SK-N-DZ (cell line): ENCODE data around the gene SULT2B1.
A peak's percentile ranks its signal among the peaks of the same experiment; 100 is the strongest.
"Not testable (repeated sequence)": the region's sequence is repeated elsewhere in the genome, so short reads cannot be mapped to it uniquely, and the experiment has no call there.

Experiments
- DNase-seq: peaks from one replicate; pipeline ENCODE4 v3.0.0-alpha.2; 2015; ENCODE audit warnings: low spot score

SULT2B1 gene

DNA sequence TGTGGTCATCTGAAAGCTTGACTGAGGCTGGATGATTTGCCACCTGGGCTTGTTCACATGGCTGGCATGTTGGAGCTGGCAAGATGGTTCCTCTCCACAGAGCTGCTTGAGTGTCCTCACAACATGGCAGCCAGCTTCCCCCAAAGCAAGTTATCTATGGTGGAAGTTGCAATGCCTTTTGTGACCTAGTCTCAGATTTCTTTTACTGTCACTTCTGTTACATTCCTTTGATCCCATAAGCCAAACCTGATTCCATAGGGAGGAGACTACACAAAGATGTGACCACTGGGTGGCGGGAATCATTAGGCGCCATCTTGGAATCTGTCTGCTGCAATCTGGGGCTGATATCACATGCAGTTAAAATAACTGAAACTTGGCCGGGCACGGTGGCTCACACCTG, 22.8 kb upstream of the SULT2B1 start:
- DNase-seq: no peak

DNA sequence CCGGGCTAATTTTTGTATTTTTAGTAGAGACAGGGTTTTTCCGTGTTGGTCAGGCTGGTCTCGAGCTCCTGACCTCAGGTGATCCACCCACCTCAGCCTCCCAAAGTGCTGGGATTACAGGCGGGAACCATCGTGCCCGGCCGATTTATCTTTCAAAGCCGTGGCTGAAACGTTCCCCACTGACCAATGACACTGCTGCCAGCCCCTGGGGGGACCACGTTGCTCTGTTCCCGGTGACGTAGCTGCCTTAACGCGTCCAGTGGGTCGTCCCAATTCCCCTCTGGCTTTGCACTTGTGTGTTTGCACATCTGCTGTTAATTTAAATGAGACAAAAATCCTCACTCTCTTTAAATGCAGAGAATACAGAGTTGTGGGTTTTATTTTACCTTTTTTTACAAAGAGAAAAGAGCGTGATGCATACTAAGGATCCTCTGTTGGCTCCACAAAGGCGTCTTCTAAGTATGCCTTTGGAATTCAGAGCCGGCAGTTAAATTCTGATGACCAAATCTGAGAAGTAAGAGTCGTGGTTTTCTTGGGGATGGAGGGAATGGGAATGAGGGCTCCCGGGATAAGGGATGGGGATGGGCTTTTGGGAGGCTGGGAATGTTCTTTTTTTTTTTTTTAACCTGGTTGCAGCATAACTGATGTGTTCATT, 21.8 kb upstream of the SULT2B1 start:
- DNase-seq: no peak

- DNase-seq: no peak
Observed at GRCh38 chr19:48530770-48531169, 21.2 kb upstream of the SULT2B1 start.

DNA sequence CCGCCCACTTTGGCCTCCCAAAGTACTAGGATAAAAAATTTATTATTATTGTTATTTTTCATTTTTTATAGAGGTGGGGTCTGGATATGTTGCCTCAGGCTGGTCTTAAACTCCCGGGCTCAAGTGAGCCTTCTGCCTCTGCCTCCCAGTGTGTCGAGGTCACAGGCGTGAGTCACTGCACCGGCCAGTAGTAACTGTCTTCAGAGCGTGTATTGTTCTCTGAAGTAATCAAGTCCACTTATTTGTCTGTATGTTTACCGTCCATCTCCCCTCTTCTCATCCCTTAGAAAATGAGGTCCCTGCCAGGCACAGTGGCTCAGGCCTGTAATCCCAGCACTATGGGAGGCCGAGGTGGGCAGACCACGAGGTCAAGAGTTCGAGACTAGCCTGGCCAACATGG, 18.2 kb upstream of the SULT2B1 start:
- no peak for DNase-seq

- no peak for DNase-seq
Observed at GRCh38 chr19:48537541-48537940, 14.4 kb upstream of the SULT2B1 start.

DNA sequence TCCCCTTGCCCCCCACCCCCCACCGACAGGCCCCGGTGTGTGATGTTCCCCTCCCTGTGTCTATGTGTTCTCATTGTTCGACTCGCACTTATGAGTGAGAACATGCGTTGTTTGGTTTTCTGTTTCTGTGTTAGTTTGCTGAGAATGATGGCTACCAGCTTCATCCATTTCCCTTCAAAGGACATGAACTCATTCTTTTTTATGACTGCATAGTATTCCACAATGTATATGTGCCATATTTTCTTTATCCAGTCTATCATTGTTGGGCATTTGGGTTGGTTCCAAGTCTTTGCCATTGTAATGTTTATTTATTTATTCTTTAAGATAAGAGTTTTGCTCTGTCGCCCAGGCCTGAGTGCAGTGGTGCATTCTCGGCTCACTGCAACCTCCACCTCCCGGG, 13.9 kb upstream of the SULT2B1 start:
- not testable (repeated sequence) for DNase-seq

DNA sequence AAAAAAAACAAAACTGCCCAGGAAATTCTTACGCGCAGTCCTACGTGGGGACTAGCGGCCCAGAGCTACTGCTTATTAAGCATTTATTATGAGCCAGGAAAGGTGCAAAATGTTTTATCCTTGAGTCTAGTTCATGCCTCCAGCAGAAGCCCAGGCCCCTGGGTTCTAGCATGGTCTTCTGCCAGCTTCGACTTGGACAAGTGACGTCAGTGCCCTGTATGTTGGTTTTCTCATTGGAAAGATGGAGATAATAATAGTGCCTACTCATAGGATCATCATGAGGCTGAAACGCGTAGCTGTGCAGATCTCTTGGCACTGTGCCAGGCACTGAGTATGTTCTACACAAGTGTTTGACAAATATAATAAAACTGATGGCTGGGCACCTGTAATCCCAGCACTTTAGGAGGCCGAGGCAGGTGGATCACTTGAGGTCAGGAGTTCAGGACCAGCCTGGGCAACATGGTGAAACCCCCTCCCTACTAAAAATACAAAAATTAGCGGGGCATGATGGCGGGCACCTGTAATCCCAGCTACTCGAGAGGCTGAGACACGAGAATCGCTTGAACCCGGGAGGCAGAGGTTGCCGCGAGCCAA, 12.4 kb upstream of the SULT2B1 start:
- DNase-seq: no peak

DNA sequence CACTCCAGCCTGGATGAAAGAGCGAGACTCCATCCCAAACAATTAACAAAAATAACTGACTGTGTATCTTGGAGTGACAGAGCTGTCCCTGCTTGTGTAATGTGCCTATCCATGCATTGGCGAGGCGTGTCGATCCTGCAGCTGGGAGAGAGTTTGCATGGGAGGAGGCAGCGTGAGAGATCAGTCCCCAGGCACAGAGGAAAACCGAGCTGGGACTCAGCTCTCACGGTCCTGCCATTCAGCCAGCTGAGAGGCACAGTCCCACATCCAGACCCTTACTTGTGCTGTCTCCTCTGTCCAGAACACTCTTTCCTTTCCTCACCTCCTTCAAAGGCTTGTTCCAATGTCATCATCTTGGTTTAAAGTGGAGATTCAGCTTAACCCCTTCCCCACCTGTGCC, 11.9 kb upstream of the SULT2B1 start:
- no peak for DNase-seq

GRCh38 chr19:48541813-48542212, 10.2 kb upstream of the SULT2B1 start:
- DNase-seq: no peak

DNA sequence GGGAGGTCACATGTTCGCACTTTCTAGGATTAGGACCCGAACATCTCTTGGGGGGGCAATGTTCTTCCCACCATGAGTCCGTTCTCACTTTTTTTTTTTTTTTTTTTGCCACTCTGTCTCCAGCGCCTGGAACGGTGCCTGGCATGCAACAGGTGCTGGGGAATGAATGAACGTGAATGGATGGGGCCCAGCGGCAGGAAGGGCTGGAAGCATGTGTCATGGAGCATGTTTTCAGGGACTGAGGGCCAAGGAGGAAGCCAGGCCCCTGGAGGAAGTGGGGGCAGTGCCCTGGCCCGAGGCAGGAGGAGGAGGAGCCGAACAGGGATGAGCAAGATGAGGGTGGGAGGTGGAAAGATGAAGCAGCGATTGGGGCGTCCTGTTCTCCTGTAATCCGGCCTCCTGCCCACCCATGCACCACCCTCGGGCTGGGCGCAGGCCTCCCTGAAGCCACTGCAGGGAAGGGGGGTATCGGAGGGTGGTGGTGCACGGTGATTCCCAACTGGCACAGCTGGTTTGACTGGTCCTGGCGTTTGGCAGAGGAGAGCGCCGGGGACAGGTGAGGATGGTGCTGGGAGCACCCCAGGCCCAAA, 8.8 kb upstream of the SULT2B1 start:
- DNase-seq: no peak

DNA sequence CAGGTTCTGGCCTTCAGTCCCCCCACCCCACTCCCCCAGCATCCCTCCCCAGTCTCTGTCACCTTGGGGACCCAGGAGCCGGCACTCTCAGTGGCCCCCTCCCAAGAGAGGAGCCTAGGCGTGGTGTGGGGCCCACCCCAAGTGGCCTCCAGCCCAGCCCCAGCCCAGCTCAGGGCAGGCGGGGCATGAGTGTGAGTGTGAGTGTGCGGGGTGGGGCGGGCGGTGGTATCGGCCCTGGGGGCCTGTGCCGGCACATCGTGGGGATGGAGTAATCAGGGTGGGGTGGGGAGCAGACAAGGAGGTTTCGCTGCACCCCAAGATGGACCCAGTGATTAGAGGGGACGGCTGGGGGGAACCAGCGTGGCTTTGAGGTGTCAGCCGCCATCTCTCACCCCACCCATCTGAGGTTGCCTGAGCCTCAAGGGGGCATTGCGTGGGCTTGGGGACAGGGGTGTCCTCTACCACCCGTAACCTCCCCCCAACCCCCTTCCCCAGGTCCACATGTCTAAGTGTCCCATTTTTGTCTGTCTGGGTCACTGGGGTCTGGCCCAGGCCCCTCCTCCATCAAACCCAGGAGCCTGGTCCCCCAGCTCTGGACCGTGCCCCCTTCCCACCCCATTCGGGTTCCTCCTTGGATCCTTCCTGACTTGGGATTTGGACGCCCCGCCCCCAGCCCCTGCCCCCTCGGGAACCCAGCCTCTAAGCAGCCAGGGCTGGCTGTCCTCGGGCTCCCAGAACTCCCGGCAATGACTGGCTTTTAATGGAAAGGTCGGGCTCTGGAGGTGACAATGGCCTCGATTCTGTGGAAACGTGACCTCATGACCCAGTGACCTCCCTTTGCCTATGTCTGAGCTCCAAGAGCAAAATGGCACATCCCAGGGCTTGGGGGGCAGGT, 6.9 kb upstream of the SULT2B1 start:
- no peak for DNase-seq

GRCh38 chr19:48547722-48548121, 4.2 kb upstream of the SULT2B1 start:
- no peak for DNase-seq

GRCh38 chr19:48548253-48548911, 3.6 kb upstream of the SULT2B1 start:
- DNase-seq: no peak

DNA sequence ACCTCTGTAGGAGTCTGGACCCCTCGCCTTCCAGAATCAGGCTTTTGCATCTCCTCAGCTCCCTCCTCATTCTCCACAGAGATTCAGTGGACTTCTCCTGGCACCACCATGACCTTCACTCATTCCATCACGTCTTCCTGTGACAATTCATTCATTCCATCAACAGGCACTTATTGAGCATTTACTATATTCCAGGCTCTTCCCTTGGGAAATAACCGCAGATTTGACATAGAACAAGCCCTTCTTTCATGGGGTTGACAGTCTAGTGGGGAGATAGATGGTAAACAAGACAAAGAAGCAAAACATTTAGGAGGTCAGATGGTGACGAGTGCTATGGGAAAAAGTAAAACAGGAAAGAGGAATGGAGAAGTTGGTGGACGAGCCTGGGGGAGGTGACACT, 2.6 kb upstream of the SULT2B1 start:
- no peak for DNase-seq

- no peak for DNase-seq
Observed at GRCh38 chr19:48552406-48553322, 692 bp downstream of the SULT2B1 start.

GRCh38 chr19:48553676-48554384, 1.9 kb downstream of the SULT2B1 start:
- DNase-seq: peak; percentile 23

DNA sequence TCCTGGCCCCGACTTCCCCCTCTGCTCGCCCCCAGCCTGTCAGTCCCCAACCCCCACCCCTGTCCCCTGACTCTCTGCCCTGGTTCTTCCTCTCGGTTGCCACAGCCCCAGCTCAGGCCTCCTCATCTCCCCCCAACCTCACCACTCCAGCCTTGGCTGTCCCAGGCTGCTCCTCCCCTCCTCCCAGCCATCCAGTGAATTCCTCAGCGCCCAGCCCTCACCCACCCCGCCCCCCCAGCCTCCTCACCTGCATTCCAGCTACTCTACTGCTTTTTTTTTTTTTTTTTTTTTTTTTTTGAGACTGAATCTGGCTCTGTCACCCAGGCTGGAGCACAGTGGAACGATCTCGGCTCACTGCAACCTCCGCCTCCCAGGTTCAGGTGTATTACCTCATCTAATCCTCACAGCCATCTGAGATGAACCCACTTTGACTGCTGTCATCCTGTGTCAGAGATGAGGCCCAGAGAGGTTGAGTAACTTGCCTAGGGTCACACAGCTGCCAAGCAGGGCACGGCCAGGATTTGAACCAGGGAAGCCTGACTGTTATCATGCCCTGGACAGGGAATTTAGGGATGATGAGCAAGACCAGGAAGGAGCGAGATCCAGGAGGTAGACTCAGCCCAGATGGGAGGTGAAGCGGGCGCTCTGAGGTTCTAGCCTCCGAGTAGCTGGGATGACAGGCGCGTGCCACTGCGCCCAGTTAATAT, 2.6 kb downstream of the SULT2B1 start:
- no peak for DNase-seq

GRCh38 chr19:48556163-48556562, 4.2 kb downstream of the SULT2B1 start:
- no peak for DNase-seq

- no peak for DNase-seq
Observed at GRCh38 chr19:48556825-48557224, 4.9 kb downstream of the SULT2B1 start.
